ENCODE data around the gene DNAH3.

DNA sequence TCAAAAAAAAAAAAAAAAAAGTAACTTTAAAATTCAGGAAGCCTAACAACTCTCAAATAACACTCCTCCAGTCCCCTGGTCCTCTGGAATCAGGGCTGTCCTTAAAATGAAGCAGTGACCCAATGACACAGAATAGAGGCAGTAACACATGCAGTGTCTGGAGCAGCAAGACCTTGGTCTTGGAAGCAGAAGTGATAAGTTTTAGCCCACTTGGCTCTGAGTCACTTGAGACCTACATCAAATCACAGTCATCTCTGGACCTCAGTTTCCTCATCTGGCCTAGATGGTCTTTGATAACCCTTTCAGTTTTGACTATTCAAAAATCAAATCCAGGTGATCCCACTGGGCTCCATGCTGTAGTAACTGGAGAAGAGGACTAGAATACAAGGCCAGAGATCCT lies 211.0 kb downstream of the DNAH3 start:
- TF ChIP-seq, protein P1, sequence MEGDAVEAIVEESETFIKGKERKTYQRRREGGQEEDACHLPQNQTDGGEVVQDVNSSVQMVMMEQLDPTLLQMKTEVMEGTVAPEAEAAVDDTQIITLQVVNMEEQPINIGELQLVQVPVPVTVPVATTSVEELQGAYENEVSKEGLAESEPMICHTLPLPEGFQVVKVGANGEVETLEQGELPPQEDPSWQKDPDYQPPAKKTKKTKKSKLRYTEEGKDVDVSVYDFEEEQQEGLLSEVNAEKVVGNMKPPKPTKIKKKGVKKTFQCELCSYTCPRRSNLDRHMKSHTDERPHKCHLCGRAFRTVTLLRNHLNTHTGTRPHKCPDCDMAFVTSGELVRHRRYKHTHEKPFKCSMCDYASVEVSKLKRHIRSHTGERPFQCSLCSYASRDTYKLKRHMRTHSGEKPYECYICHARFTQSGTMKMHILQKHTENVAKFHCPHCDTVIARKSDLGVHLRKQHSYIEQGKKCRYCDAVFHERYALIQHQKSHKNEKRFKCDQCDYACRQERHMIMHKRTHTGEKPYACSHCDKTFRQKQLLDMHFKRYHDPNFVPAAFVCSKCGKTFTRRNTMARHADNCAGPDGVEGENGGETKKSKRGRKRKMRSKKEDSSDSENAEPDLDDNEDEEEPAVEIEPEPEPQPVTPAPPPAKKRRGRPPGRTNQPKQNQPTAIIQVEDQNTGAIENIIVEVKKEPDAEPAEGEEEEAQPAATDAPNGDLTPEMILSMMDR (IDR thresholded peaks at IDR 0.05 in 8 of 11, conservative IDR thresholded peaks at IDR 0.05 in 3 of 11), result no peak
- no peak for TF ChIP-seq POLR2AphosphoS5 (IDR thresholded peaks at IDR 0.05)
- TF ChIP-seq POLR2A (IDR thresholded peaks at IDR 0.05), result no peak
